Measurements from ENCODE around the gene LSAMP.

GRCh38 chr3:116230431-116231020 lies 214.8 kb downstream of the LSAMP start:
- TF ChIP-seq MAFF (IDR thresholded peaks at IDR 0.05; ENCODE audit: low read depth, low read length) = no peak
- TF ChIP-seq TCF7 (IDR thresholded peaks at IDR 0.05; ENCODE audit: low read depth) = no peak
- no peak for TF ChIP-seq SP1 (IDR thresholded peaks at IDR 0.05)
- no peak for TF ChIP-seq SP1 (CRISPR knock-in tag; IDR thresholded peaks at IDR 0.05)

All from HepG2 (cell line).